Measurements from ENCODE around the gene LTC4S.

DNA sequence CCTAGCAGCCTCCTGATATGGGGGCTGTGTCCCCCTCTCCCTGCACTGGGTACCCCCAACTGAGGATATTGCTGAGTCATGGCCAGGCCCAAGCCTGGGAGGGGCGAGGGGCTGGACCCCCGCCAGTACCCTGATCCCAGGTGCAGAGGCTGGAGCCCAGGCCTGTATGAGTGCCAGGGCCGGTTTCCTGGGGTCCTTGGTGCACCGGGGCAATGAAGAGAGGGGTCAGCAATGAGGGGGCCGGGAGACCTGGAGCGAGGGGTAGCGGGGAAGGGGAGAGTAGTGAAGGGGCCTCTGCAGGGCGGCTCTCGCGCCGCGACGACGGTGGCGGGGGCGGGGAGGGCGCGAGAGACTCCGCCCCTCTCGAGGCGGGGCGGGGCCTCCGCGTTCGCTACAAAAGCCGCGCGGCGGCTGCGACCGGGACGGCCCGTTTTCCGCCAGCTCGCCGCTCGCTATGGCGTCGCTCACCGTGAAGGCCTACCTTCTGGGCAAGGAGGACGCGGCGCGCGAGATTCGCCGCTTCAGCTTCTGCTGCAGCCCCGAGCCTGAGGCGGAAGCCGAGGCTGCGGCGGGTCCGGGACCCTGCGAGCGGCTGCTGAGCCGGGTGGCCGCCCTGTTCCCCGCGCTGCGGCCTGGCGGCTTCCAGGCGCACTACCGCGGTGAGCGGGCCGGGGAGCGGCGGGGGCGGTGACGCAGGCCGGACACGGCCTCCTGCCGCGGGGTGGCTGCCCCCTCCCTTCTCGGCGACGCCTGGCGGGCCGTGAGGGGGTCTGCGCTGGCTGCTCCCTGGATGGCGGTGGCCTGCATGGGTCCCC lies 26.9 kb downstream of the LTC4S start, which contains the start of gene SQSTM1:
- TF ChIP-seq, protein P1, sequence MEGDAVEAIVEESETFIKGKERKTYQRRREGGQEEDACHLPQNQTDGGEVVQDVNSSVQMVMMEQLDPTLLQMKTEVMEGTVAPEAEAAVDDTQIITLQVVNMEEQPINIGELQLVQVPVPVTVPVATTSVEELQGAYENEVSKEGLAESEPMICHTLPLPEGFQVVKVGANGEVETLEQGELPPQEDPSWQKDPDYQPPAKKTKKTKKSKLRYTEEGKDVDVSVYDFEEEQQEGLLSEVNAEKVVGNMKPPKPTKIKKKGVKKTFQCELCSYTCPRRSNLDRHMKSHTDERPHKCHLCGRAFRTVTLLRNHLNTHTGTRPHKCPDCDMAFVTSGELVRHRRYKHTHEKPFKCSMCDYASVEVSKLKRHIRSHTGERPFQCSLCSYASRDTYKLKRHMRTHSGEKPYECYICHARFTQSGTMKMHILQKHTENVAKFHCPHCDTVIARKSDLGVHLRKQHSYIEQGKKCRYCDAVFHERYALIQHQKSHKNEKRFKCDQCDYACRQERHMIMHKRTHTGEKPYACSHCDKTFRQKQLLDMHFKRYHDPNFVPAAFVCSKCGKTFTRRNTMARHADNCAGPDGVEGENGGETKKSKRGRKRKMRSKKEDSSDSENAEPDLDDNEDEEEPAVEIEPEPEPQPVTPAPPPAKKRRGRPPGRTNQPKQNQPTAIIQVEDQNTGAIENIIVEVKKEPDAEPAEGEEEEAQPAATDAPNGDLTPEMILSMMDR (IDR thresholded peaks at IDR 0.05) = peak in 2 of 4 experiments; percentile 22 to 43
- TF ChIP-seq EP300 (IDR thresholded peaks at IDR 0.05) (no peak), POLR2A (IDR thresholded peaks at IDR 0.05) (peak; percentile 99), POLR2AphosphoS5 (IDR thresholded peaks at IDR 0.05) (peak; percentile 99)
